Skin epidermis (tissue), 12 donors: Measurements from ENCODE around the gene OR2G6.
"Not testable (repeated sequence)": the region's sequence is repeated elsewhere in the genome, so short reads cannot be mapped to it uniquely, and the experiment has no call there.

ENCODE experiments used
- H3K27ac ChIP-seq, 21 experiments: fragments of 200-600 bp; sonication (generic) in 11 of 21; one replicate each; pipeline ENCODE4 v1.5.0; 2020; ENCODE audit warnings: mild to moderate bottlenecking in 3 of 21, inconsistent platforms in 2 of 21, moderate library complexity in 2 of 21
- H3K4me3 ChIP-seq, 7 experiments: fragments of 200-600 bp; sonication (generic) in 2 of 7; one replicate each; pipeline ENCODE4 v1.5.0; 2020; ENCODE audit warnings: inconsistent platforms in 2 of 7, mild to moderate bottlenecking in 2 of 7, moderate library complexity in 1 of 7

Gene OR2G6

DNA sequence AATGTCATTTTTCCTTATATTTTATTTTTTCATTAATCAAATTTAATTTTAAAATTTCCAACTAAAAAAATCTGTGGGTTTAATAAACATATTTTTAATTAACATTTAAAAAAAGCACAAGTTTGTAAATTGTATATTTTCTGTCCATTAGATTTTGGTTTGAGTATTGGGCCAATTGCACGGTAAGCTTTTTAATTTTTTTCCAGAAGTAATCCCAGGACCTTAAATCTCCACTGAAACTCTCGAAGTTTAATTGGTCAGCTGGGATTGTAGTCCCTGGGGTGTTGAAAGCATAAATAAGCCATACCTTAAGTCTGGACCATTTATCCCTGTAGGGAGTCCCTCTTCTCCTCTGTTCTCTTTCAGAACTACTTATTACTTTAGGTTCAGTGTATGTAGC is at the start of gene OR2G6:
Gene OR2G6 (plus strand): TSS at position 301 of the 400 bp plus-strand sequence. CDS start 13,574 bp downstream, outside the sequence.
- H3K27ac ChIP-seq, H3K4me3 ChIP-seq: not testable (repeated sequence)

DNA sequence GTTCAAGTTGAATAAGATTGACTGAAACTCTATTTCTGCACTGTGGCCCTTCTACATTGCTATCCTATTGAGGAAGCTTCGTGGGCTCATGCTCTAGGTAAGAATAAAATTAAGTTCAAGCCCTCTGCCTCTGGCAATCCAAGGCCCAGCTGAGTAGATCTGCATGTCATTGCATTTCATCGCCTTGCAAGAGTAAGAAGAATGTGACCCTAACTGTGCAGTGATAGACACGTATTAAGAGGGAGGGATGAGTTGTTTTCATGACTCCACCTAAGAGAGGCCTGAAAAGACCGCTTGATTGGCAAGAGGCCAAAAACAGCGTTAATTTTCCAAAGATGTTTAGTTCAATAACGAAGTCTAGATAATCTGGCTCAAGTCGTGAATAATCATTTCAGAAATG is 48.8 kb upstream of the OR2G6 start:
- not testable (repeated sequence) for H3K27ac ChIP-seq, H3K4me3 ChIP-seq

- Histone ChIP-seq H3K27ac (no peak overlapping the region), H3K4me3 (no peak overlapping the region)
Observed at GRCh38 chr1:248471154-248471553, 36.7 kb upstream of the OR2G6 start.

DNA sequence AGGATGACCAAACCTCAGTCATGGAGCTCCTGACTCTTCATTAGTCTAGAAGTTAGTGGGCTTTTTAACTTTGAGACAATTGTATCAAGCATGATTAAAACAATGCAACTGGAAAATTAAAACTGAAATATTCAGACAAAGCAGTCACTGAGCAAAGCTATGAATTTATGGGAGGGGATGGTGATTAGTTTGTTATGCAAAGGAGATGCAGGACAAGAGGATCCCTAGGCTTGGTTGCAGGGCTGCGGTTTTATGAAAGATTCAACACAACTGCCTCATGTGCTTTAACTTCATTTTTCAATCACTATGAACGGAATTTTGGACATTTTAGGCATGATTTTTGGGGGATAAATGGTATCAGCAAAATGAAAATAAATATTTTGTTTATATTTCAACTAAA is 35.8 kb upstream of the OR2G6 start:
- not testable (repeated sequence) for H3K4me3 ChIP-seq, H3K27ac ChIP-seq

DNA sequence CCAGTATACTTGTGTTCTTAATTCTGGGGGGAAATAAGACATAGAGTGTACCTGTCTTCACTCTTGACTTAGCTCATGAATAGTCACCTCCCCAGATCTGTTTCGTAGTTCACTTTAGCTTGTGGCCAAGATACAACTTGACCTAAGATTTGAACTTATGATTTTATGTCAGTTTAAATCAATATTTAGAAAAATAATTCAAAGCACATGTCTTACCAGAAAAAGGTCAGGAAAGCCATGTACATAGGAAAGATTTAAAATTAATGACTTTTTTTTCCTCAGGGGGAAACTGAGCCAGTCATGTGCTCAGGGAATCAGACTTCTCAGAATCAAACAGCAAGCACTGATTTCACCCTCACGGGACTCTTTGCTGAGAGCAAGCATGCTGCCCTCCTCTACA is 34.8 kb upstream of the OR2G6 start, which contains the start of gene OR2T3:
Gene OR2T3 (plus strand): TSS at position 301 of the 400 bp plus-strand sequence. CDS start 0 bp downstream, at position 301.
- not testable (repeated sequence) for H3K4me3 ChIP-seq

DNA sequence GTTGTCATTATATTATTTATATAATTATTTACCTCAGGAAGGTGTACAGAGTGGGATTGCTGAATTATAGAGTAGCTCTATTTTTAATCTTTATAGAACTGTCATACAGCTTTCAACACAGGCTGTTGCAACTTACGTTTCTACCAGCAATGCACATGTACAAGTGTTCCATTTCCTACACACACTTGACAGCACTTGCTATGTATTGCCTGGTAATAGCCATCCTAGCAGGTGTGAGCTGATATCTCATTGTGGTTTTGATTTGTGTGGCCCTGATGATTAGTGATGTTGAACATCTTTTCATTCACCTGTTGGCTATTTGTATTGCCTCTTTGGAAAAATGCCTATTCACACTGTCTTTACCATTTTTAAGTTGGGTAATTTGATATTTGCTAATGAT is 32.2 kb upstream of the OR2G6 start:
- not testable (repeated sequence) for H3K27ac ChIP-seq, H3K4me3 ChIP-seq

More for the DNA sequence above, 34.8 kb upstream of the OR2G6 start, which contains the start of gene OR2T3:
- not testable (repeated sequence) for H3K27ac ChIP-seq

DNA sequence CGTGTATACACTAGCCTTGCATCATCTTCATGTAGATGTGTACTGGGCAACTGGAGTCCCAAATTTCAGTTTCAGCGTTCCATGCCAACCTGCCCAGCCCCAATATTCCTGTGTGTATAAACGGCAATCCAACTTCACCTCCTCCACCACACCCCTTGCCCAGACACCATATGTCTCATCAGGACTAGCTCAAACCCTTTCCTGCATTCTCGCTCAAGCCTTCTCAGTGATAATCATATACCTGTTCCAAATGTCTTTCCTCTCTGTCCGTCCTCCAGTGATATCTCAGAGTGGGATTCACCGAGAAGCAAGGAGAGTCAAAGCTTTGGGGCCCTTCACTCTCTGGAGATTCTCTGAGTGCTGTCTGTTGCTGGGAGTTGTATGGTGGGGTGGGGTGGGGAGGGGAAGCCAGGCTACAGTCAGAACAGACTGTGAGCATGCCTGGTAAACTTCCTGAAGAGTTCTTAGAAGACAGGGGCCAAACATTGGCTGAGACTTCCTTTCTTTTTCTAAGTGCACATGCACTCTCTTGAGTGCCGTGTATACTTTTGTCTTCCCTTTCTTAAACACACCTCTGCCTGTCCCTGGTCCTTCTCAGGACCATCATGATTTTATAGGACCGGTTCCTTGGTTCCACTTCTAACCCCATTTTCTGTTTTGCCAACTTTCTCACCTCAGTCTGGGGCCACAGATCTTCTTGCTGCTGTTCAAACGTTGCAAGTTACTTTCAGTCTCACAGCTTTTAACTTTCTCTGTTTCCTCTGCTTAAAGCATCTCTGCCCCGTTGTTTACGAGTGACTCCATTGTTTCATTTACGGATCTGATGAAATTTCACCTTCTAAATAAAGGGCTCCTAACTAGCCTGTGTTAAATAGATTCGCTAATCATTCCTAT is 25.9 kb upstream of the OR2G6 start:
- not testable (repeated sequence) for H3K27ac ChIP-seq

GRCh38 chr1:248488289-248488688 is 19.6 kb upstream of the OR2G6 start, which contains the start of gene OR2T5:
OR2T5 (plus strand) TSS chr1:248488589; CDS start chr1:248488589, 0 bp downstream.
- H3K27ac ChIP-seq, H3K4me3 ChIP-seq: not testable (repeated sequence)

More for the DNA sequence above, 25.9 kb upstream of the OR2G6 start:
- H3K4me3 ChIP-seq: not testable (repeated sequence)

GRCh38 chr1:248496661-248497060 is 11.2 kb upstream of the OR2G6 start:
- H3K4me3 ChIP-seq, H3K27ac ChIP-seq: not testable (repeated sequence)

- H3K4me3 ChIP-seq: not testable (repeated sequence)
Observed at GRCh38 chr1:248500305-248501035, 7.4 kb upstream of the OR2G6 start.

DNA sequence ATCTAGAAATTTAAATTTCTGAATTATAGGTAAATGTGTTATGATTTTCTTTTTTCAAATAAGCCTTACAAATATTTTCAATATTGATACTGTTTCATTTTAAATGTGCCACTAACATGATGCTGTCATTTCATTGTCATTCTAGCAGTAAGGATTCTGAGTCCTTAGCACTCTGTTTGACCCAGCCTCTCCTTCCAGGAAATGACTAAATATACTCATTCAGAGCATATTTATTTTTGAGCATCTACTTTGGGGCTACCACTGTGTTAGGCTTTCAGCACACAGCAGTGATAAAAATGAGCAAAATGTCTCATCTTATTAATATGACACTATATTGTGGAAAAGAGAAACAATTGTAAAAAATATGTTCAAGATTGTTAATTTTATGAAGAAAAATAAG is 2.3 kb downstream of the OR2G6 start:
- not testable (repeated sequence) for H3K4me3 ChIP-seq, H3K27ac ChIP-seq

More at GRCh38 chr1:248500305-248501035, 7.4 kb upstream of the OR2G6 start:
- H3K27ac ChIP-seq: not testable (repeated sequence)

DNA sequence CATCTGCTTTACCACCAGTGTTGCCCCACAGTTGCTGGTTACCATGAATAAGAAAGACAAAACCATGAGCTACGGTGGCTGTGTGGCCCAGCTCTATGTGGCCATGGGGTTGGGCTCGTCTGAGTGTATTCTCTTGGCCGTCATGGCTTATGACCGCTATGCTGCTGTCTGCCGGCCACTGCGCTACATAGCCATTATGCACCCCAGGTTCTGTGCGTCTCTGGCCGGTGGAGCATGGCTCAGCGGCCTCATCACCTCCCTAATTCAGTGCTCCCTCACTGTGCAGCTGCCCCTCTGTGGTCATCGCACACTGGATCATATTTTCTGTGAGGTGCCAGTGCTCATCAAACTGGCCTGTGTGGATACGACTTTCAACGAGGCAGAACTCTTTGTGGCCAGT is 14.0 kb downstream of the OR2G6 start:
- Histone ChIP-seq H3K4me3 (no peak overlapping the region), H3K27ac (no peak overlapping the region)

- not testable (repeated sequence) for H3K4me3 ChIP-seq
Observed at GRCh38 chr1:248537449-248537848, 29.6 kb downstream of the OR2G6 start.

DNA sequence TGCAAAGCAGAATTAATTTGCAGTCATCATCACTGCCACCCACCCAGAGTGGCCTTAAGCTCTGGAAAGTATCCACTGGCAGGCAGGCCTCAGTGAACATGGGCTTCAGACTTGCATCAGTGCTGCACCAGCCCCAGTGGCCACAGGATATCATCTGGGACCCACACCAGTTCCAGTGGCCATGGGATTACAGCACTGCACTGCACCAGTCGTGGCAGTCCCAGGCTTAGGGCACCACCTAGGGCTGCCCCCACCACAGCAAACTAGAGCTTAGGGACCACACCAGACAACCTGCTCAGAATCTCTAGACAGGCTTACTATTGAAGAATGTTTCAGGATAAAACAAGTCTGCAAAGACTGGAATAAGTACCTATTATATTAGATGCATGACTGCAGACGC is 39.5 kb downstream of the OR2G6 start:
- not testable (repeated sequence) for H3K27ac ChIP-seq, H3K4me3 ChIP-seq

More at GRCh38 chr1:248537449-248537848, 29.6 kb downstream of the OR2G6 start:
- not testable (repeated sequence) for H3K27ac ChIP-seq

GRCh38 chr1:248551027-248551426 is 43.2 kb downstream of the OR2G6 start:
- not testable (repeated sequence) for H3K4me3 ChIP-seq, H3K27ac ChIP-seq

GRCh38 chr1:248562672-248563071 is 54.8 kb downstream of the OR2G6 start, which contains the start of gene OR2T29:
OR2T29 (minus strand) TSS chr1:248562772; CDS start chr1:248559491, 3,281 bp downstream.
- not testable (repeated sequence) for H3K4me3 ChIP-seq, H3K27ac ChIP-seq

GRCh38 chr1:248565530-248566373 is 57.9 kb downstream of the OR2G6 start:
- not testable (repeated sequence) for H3K27ac ChIP-seq, H3K4me3 ChIP-seq

DNA sequence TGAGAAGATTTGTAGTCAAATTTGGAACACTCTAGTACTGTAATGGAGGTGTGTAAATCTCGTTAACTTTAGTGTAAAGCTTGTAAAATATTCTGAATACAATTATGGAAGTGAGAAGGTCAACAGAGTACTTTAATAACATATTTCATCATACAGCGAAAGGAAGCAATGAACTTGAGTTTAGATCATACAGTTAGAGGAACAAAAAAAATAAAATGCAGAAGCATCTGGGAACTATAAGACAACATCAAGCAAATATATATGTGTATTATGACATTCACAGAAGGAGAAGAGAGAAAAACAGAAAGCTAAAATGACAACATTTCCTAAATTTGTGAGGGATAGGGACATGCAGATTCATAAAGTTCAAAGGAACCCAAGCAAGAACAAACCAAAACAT is 61.2 kb downstream of the OR2G6 start:
- not testable (repeated sequence) for H3K27ac ChIP-seq, H3K4me3 ChIP-seq

DNA sequence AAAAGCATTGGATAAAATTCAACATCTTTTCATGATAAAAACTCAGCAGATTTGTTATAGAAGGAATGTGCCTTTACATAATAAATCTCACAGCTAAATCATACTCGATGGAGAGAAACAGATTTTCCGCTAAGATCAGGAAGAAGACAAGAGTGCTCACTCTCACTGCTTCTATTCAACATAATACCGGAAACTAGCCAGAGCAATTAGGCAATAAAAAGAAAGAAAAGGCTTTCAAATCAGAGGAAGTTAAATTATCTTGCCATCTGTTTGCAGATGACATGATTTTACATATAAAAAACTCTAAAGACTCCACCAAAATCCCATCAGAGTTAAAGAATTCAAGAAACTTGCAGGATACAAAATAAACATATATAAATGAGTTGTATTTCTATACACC is 62.9 kb downstream of the OR2G6 start:
- H3K4me3 ChIP-seq, H3K27ac ChIP-seq: not testable (repeated sequence)

- H3K4me3 ChIP-seq, H3K27ac ChIP-seq: not testable (repeated sequence)
Observed at GRCh38 chr1:248572049-248572448, 64.2 kb downstream of the OR2G6 start.
